Progenitor cell of endocrine pancreas (in vitro differentiated cells): ENCODE data around the gene FLCN. TPM values are rescaled to one million over a fixed set of nuclear protein-coding genes. Genes with fewer than 3 reads are reported as not detected.
"Not testable (repeated sequence)": the region's sequence is repeated elsewhere in the genome, so short reads cannot be mapped to it uniquely, and the experiment has no call there.

Experiments
- DNase-seq: peaks from one replicate; pipeline ENCODE4 v3.0.0; 2021; ENCODE audit warnings: low spot score; ENCODE audit not compliant: unreplicated experiment
- H3K27ac Mint-ChIP-seq: 2 replicates; pipeline ENCODE4 v1.8.0; 2021; ENCODE audit warnings: mild to moderate bottlenecking, moderate library complexity, mixed read lengths
- H3K27me3 Mint-ChIP-seq: 2 replicates; pipeline ENCODE4 v1.8.0; 2021; ENCODE audit warnings: mixed read lengths
- H3K36me3 Mint-ChIP-seq: 2 replicates; pipeline ENCODE4 v1.8.0; 2022; ENCODE audit warnings: mixed read lengths; ENCODE audit not compliant: insufficient read depth
- H3K4me1 Mint-ChIP-seq: 2 replicates; pipeline ENCODE4 v1.8.0; 2021; ENCODE audit warnings: low read depth, mixed read lengths
- H3K4me3 Mint-ChIP-seq: 2 replicates; pipeline ENCODE4 v1.8.0; 2021; ENCODE audit warnings: low read depth, mild to moderate bottlenecking, moderate library complexity, mixed read lengths
- H3K9me3 Mint-ChIP-seq: 2 replicates; pipeline ENCODE4 v1.8.0; 2021; ENCODE audit warnings: low read depth, mixed read lengths
- CTCF ChIP-seq: fragments of 200-600 bp; sonication (generic); IDR thresholded peaks from one replicate; pipeline ENCODE4 v1.5.0; 2021; ENCODE audit warnings: antibody characterized with exemption, mild to moderate bottlenecking; ENCODE audit not compliant: unreplicated experiment
- total RNA-seq: library from RNA; stranded (reverse); gene quantifications from 2 replicates; pipeline ENCODE4 v1.2.1, GENCODE V29; 2021

FLCN gene
- total RNA-seq, 1 donor from 2014 or later, result 58.4 TPM

- H3K36me3 Mint-ChIP-seq, result no peaks in the 10 kb centered on the region
- peaks cover 2% of the 10 kb centered on the region for H3K4me1 Mint-ChIP-seq
- no peak for DNase-seq
- no peak overlapping the region for H3K27ac Mint-ChIP-seq
- no peak for TF ChIP-seq CTCF
- no peak overlapping the region for H3K4me3 Mint-ChIP-seq
- no peaks in the 10 kb centered on the region for H3K27me3 Mint-ChIP-seq
- no peaks in the 10 kb centered on the region for H3K9me3 Mint-ChIP-seq
These were observed 36.7 kb downstream of the FLCN start for GRCh38 chr17:17200311-17200710.

GRCh38 chr17:17198281-17198680, 38.7 kb downstream of the FLCN start:
- Mint-ChIP-seq H3K36me3 (no peaks in the 10 kb centered on the region), H3K27me3 (no peaks in the 10 kb centered on the region), H3K27ac (no peak overlapping the region), H3K9me3 (no peaks in the 10 kb centered on the region), H3K4me1 (peaks cover 2% of the 10 kb centered on the region), H3K4me3 (no peak overlapping the region)
- no peak for TF ChIP-seq CTCF
- no peak for DNase-seq

- TF ChIP-seq CTCF, result no peak
- no peak overlapping the region for H3K27ac Mint-ChIP-seq
- H3K36me3 Mint-ChIP-seq, result no peaks in the 10 kb centered on the region
- H3K4me3 Mint-ChIP-seq, result no peak overlapping the region
- no peaks in the 10 kb centered on the region for H3K27me3 Mint-ChIP-seq
- no peak for DNase-seq
- H3K9me3 Mint-ChIP-seq, result no peaks in the 10 kb centered on the region
- peaks cover 2% of the 10 kb centered on the region for H3K4me1 Mint-ChIP-seq
These were observed 40.2 kb downstream of the FLCN start for GRCh38 chr17:17196776-17197175.

- H3K27ac Mint-ChIP-seq, DNase-seq, H3K36me3 Mint-ChIP-seq, H3K27me3 Mint-ChIP-seq, H3K4me3 Mint-ChIP-seq, H3K4me1 Mint-ChIP-seq, H3K9me3 Mint-ChIP-seq: not testable (repeated sequence)
These were observed 41.5 kb downstream of the FLCN start for GRCh38 chr17:17195466-17195865.

- no peak for TF ChIP-seq CTCF
- H3K36me3 Mint-ChIP-seq, result peaks cover 6% of the 10 kb centered on the region
These were observed 45.0 kb downstream of the FLCN start for GRCh38 chr17:17191961-17192381.

GRCh38 chr17:17191346-17191792, 45.6 kb downstream of the FLCN start:
- no peak overlapping the region for H3K4me3 Mint-ChIP-seq
- H3K27ac Mint-ChIP-seq, result no peak overlapping the region
- no peak for TF ChIP-seq CTCF
- DNase-seq, result no peak
- H3K27me3 Mint-ChIP-seq, result no peaks in the 10 kb centered on the region
- H3K36me3 Mint-ChIP-seq, result peaks cover 6% of the 10 kb centered on the region
- H3K9me3 Mint-ChIP-seq, result no peaks in the 10 kb centered on the region
- H3K4me1 Mint-ChIP-seq, result peaks cover 12% of the 10 kb centered on the region

More at GRCh38 chr17:17191961-17192381, 45.0 kb downstream of the FLCN start:
- no peak for DNase-seq
- Mint-ChIP-seq H3K27me3 (no peaks in the 10 kb centered on the region), H3K4me1 (peaks cover 6% of the 10 kb centered on the region), H3K9me3 (no peaks in the 10 kb centered on the region), H3K4me3 (no peak overlapping the region), H3K27ac (no peak overlapping the region)
